GM19099 (cell line): ENCODE results near the gene PUS10.

Experiments used
- POLR2A ChIP-seq: IDR thresholded peaks from 3 replicates; pipeline ENCODE4 v1.6.1; 2011; ENCODE audit warnings: low read depth; ENCODE audit not compliant: insufficient read length; ENCODE audit errors: extremely low read depth

PUS10 gene

DNA sequence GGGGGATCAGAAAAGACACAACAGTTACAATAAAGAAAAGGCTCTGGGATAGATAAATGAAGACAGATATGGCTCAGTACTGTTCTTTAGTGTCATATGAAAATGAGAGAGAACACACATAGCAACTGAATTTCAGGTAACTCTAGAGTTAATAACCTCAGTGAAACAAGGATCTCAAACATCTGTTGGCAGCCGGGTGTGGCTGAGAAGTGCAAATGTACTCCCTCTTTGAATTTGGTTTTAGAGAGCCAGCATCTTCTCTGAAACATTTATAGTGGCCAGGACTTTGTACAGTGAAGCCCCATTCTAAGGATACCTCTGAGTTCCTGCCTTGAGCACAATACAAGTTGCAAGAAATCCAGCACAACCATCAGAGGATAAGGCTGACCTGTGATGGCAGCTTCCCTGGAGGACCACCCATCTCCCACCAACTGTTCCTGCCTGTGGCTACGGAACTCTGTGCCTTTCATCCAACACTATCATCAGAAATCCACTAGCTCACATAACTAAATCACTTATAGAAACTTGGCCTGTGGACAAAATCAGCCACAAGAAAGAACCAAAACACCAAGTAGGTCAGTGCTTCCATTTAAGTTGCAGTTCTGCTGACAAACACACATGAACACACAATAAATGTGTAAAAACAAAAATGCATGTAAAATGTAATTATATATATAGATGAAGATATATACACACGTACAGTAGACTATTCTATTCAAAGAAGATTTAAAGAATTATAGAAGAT, 37.8 kb downstream of the PUS10 start:
- TF ChIP-seq POLR2A: no peak

DNA sequence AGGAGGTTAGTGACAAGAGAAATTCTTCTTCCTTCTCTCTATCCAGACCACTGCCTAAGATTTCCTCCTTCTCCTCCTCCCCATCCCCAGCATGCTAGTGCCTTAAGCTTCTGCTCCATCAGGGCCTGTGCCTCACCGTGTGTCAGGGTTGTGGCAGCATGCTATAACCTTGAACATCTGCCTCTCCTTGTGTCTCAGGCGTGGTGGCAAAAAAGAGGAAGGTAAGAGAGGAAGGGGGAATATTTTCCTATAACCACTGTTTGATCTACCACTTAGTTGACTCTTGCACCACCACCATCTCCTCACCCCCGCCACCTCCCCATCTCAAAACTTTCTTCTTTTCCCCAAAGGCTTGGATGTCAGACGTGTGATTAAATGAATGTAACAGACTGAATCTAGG, 38.8 kb downstream of the PUS10 start:
- TF ChIP-seq POLR2A: no peak

DNA sequence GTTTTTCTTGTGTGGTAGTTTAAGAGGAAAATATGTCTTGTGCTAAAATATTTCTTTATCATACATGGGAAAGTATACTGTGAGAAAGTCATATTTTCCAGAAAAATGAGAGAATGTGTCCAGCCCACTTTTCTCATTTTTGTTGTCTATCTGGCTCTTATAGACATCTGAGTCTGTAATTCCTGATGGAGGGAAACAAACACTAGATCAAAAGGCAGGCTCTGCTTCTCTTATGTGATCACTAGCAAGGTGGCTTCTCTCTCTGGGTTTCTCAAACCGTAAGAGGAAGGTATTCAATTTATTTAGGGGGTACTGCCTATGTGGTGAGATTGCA, 40.5 kb downstream of the PUS10 start:
- no peak for TF ChIP-seq POLR2A

DNA sequence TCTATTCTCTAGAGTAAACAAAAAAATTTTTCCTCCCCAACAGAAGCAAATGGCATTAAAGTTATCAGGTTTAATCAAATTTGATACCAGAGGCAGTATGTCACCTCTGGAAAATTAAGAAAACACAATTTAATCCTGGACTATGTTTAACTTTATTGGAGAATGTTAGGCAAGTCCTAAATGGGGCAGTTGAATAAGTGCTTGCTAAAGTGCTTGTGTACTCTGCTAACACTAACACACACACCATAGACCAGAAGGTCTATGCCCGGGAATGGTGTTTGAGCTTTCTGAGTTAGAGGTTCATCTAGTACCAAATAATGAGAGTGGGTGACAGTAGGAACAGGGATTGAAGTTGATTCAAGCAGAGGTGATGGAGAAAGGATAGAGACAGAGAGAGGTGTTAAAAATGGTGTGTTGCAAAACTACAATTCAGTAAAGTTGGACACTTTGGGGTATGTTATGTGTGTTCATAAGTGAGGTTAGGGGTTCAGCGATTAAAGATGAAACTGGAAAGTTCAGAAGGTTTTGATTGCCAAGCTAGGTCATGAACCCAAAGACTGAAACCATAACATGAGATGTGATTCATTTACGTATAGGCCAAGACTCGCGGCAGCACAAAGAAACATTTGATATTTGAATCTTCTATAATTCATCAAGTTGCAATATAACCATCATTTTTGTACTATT, 41.0 kb downstream of the PUS10 start:
- TF ChIP-seq POLR2A: no peak

DNA sequence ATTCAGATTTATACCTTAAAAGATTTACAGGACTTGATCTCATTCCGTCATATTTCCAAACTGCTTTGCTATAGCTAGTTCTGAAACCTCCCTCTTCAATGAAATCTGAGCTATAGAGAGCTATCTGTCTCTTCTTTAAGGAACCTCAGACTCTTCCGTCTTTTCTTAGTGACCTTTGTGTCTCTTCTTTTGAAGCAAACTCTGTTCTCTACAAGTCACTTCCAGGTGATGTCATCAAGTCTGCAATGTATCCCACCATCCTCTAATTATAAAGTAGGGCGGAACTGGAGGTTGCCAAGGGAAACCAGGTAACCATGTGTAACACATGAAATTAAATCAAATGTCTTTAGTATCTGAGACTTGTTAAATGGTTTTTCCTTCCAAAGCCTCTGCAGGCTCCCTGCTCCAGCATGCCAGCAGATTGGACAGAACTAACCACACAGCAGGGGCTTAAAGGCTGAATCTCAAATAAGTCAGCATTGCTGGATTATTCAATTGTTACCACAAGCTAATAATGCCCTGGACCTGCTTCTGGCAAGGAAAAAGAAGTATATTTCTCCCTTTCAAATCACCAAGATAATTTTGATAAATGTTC, 41.7 kb downstream of the PUS10 start:
- no peak for TF ChIP-seq POLR2A

DNA sequence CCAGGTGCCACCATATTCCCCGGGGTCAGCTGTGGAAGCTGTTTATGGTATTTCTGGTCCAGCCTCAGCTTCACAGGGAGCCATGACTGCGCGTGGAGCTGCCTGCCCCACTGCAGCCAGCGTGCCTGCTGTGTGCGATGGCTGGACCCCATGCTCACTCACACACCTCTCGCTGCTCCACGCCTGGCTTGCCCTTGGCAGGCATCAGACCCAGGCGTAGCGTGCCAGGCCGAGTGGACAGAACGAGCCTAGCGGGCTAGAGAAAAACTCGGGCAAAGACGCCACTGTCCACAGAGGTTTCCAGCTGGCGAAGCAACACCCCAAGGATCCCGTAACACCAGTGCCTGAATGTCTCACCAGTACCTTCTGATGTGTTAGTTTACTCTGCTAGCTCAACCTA, 43.4 kb downstream of the PUS10 start:
- TF ChIP-seq POLR2A: no peak

DNA sequence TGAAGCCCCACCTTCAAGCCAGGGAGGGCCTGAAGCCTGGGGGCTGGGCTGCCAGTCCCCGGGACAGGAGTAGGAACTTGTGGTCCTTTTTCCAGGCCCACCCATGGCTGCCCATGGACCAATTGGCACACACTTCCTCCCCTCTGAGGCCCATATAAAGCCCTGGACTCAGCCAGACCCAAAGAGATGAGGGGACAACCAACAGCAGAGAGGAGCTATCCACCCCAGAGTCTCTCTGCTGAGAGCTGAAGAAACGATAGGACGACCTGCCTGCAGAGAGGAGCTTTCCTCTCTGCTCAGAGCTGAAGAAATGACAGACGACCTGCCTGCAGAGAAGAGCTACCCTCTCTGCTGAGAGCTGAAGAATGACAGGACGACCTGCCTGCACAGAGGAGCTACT, 44.4 kb downstream of the PUS10 start:
- TF ChIP-seq POLR2A: no peak

DNA sequence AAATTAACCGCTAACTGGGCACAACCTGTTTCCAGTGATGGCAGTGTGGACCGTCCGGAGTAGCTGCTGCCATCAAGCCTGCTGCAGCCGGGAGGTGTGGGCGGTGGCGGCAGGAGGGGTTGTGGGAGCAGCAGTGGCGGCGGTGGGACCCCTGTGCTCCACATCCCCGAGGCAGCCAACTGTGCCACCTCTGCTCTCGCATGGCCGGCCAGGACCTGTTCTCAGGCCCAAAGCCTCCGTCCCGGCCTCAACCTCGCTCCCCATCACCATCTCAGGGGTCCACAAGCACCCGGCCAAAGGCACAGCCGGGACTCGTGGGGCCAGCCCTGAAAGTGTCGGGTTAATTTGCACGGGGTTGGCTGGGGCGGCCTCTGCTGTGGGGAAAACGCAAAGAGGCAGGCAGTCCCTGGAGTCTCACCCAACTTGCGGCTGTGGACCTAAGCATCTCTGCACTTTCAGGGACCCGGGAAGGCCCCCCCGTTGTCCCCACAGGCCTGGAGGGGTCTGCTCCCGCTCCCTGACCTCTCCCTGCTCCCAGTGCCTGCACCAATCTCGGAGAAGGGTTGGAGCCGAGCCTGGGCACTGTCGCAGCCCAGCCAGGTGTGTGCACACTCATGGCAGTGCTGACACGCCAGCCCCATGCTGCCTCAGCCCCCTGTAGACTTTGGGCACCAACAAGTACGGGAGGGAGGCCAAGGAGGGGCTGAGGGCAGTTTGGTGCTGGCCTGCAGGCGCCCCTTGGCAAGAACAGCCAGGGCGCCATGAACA, 45.0 kb downstream of the PUS10 start:
- TF ChIP-seq POLR2A: peak; percentile 3

DNA sequence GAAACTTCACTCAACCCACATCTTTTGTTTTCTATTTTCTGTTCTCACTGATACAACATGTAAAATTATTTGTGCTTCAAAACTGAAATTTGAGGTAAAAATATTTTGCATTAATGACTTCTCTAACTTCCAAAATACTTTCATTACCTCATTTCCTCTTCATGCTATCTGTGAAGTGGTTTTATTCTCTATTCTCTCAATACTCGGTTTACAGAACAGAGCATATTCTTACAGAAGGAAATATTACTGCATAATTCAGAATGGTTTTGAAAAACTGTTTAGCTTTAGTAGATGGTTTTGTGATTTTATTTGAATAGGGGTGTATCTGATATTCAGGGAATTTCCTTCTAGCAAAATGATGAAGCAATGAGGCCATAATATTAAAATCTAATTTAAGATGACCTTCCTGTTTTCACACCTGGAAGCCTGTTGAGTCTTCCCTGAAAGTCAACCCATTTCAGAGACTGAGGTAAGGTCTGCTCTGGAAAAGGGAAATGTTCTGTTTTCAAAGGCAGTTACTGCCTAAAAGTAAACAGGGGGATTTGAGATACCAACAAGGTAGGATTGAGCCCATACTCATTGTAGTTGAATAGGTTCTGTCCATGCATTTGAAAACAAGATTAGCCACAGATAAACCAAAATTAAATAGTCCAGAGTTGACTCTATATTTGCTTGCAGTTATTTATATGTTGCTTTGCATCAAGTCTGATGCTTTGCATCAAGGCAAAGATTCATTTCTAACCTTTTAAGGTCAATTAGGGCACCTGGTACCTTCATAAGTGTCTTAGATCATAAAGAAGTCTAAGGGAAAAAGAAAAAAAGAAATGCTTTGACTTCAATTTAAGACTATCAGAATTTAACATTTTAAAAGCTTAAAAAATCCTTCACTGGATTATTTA, 51.3 kb downstream of the PUS10 start:
- TF ChIP-seq POLR2A: no peak

DNA sequence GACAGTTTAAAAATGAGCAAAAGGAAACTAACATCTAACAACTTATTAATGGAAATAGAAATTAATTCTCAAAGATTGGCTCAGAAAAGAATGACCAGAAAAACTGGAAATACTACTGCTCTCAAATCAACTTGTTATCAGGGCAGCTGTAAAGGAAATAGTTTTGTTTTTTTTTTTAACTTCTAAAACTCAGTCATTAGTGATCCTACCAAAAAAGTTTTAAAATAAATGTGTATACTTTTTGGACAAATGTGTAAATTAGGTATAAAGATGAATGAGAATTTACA, 52.6 kb downstream of the PUS10 start:
- no peak for TF ChIP-seq POLR2A

DNA sequence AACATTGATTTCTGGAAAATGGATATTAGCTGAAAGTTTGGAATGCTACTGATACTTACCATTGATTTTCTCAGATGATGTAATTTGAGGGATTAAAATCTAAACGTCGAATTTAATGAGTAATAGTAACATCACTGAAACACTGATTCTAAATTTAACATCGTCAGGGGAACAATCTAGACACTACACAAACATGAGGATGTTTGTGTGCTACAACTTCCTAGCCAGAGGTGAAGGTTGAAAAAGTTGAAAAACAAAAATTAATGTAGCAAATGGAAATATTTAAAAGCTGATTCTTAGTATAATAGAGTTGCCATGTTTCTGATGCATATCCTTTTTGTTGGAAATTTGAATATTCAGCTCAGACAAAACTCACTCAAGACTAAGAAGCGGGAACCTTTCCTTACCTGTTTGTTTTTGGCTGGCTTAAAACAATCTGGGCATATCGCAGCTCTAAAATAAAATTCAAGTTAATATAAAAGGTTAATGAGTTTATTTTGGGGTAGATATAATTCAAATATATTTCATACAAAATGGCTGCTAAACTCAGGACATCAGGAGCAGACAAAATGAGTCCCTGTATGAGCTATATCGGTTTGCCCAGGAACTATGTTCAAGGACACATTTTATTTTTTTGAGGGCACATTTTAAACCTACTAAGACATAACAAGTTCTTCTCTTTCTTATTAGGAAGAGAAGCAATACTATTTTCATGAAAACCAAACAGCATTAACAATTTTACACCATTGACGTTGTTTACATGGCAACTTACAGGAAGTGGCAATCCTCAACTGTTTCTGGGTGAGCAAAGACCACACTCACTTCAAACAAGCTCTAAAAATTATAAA, 53.2 kb downstream of the PUS10 start:
- no peak for TF ChIP-seq POLR2A

DNA sequence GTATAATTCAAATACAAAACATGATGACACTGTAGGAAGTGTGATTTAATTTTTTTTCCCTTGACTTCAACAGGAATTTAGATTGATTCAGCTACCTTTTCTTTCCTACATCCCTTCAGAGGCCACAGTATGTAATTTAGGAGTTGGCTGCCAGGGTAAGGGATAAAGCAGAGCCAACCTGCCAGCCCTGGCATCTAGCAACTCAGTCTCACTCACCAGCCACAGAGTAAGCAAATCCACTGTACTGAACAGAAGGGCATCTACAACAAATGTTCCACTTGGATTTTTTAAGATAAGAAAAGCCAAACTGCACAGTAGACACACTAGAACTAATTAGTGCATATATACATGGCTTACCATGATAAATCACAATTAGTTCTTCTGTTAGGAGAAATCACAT, 54.9 kb downstream of the PUS10 start:
- no peak for TF ChIP-seq POLR2A

DNA sequence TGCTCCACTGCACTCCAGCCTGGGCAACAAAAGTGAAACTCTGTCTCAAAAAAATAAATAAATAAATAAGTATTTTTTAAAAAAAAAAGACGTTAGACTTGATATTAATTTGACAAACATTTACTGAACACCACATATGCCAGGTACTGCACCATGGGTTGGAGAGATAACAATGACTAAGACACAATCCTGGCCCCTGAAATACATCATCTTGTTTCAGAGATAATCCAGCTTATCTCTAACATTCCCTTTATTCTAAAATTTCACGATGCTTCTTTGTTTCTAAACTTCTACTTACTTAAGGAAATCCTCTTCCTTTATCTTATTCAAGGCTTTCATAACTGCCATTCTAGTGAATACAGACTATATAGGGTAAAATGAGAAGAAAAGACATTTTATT, 55.5 kb downstream of the PUS10 start:
- TF ChIP-seq POLR2A: no peak

DNA sequence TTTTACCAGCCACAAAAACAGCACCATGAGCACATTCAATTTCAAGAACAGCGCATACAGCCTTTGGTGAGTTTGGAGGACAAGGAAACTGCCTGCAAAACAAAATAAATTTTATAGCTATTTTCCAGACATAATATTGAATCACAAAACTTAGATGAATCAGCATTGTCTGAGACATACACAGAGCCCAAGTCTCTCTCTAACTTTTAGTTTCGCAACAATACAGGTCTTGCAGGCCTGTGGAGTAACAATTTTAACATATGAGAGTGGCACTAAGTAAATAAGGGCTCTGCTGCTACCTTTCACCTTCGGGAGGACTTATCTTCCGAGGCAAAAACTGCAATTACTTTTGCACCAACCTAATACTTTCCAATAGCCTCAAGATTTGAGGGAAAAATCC, 56.6 kb downstream of the PUS10 start:
- no peak for TF ChIP-seq POLR2A
